GM18502 (cell line): Measurements from ENCODE around the gene ITPR1.

Experiments
- ATAC-seq: cut with Tn5 transposase; IDR thresholded peaks from one replicate; pipeline ENCODE4 v1.9.1; 2021; ENCODE audit warnings: mild to moderate bottlenecking; ENCODE audit not compliant: unreplicated experiment, poor library complexity

ITPR1 gene

DNA sequence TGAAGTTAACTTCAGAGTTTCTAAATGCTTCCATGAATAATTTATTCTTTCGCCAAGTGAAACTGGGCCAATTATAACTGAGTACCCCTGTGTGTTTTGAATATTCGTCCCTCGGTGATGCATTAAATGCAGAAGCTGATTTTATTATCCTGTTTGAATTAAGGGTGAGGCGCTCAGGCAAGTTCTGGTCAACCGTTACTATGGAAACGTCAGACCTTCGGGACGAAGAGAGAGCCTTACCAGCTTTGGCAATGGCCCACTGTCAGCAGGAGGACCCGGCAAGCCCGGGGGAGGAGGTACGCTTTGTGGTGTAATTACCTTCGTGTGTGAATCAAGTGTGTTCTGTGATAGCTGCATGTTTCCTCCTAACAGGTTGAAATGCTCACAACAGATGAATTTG, 239.8 kb downstream of the ITPR1 start:
- ATAC-seq = no peak

DNA sequence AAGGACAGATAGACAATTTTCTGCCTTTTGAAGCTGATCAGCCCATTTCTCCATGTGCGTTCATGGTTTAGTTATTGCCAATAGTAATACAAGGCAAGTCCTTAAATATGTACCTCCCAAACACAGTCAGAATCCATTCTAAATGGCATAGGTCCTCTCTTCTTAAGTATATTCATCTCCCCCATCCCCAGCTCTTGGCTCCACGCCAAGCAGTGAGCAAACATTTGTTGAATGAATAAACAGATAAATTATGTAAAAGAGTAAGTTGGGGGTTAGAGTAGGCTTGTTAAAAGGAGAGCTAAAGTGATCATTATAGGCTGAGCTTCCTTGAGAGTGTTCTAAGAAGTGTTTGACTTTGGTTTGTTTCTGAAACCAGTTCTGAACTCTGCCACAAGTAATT, 241.3 kb downstream of the ITPR1 start:
- ATAC-seq = no peak

DNA sequence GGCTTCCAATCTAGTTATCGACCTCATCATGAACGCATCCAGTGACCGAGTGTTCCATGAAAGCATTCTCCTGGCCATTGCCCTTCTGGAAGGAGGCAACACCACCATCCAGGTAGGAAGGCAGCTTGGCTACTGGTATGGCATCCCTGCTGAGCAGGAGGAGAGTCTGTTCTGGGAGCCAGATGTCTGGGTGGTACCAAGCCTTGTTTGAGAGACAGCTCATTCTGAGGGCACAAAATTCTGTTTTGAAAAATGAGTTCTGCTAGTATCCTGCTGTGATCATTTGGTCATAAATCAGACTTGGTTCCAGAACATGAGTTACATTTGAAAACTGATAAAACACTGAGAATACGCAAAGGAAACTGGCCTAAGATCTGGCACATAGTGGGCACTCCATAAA, 242.1 kb downstream of the ITPR1 start:
- no peak for ATAC-seq

DNA sequence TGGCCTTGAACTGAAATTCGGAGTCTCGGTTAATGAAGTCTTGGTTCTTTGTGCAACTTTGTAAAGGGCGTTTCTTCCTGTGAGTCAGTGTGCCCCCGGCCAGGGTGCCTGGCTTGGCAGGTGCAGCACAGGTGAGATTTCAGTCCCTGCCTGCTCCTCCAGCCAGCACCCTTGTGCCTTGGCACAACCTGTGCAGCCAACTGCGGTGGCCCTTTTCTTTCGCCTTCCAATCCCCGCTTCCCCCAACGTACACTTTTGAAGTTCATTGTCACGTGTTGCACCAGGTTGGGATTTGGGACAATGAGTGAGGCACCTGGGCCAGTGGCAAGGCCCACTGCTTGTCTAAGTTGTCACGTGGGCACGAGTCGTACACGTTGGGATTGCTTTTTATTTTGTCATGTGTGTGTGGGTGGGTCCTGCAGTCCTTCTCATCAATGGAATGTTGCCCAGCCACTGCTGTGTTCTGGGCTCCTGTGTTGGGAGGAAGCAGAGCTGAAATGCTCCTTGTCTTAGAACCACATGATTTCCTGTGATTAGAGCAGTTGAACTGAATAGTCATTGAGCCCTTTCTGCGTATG, 243.2 kb downstream of the ITPR1 start:
- no peak for ATAC-seq

DNA sequence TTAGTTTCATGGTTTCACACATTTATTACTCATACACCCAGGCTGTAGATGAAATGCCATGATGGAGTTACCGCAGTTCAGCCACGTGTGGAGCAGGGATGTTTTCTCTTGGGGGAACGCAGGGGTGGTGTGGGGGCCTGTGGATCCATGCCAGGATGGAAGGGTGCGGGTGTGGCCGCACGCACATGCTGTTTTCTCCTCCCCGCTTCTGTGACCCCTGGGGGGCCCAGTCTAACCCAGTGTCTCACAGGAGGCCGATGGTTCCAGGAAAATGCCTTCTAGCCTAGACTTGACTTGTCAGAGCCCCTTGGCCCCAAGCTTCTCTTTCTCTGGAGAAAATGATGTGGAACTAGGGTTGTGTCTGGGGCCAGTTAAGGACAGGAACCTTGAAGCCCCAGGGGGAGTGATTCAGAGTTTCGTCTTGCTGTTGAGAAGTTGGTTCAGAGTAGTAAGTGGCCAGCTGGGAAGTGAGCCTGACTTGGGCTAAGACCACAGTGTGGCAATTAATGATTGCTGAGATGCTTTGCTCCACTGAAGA, 245.7 kb downstream of the ITPR1 start:
- ATAC-seq = no peak

DNA sequence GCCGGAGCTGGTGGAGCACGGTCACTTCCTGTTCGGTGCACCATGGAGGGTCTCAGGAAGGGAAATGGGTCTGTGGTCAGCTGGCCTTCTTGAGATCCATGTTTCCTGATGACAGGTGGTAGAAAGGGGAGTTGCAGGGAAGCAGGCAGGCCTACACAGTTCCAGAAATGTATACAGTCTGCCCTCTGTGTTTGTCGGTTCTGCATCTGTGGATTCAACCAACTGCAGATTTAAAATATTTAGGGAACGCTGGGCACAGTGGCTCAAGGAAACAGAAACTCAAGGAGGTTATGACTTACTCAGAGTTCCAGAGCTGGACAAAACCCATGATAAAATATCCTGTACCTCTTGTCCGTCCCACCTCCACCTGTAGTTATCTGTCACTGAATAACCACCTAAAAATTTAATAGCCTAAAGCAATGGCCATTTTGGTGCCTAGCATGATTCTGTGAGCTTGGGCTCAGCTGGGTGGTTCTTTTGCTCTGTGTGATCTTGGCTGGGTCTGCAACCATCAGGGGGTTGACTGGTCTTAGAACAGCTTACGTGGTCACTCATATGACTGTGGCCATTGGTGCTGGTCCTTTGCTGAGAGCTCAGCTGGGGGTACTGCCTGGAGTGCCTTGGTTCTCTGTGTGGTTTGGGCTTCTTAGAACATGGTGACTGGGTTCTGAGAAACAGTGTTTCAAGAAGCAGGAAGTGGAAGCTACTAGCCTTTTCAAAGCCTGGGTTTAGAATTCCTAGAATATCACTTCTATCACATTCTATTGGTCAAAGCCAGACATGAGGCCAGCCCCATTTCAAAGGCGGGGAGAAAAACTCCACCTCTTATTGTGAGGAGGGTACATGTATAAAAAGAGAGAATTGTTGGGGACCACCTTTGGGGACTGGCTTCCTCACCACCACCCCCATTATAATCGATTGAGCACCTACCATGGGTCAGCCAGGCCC, 246.4 kb downstream of the ITPR1 start:
- no peak for ATAC-seq

DNA sequence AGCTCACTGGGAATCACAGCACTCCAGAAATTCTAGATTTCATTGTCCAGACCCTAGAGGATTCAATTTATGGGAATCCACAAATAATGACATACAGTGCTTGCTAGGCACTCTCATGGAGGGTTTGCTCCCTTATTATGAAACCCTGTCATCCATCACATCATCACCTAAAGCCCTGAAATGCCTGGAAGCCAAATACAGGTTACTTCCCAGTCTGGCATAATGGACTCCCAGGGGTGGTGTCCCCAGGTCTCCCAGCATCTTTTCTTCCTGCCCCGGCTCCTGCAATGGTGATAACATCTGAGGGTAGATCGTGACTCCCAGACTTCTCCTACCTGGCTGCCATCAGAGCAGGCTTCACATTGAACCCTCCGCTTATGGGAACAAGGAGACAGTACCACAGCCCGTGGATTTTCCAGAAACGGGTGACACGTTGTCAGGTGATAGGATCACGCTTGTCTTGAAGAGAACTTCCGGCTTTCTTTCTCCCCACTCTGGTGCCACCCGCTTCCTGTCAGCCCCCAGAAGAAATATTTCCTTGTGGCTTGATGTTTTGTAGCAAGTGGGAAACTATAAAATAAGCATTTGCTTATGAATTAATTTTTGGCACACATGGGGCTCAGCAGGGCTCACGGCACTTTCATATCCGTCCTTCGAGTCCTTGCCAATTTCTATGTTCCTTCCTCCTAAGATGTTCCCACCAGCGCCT, 247.4 kb downstream of the ITPR1 start:
- no peak for ATAC-seq

DNA sequence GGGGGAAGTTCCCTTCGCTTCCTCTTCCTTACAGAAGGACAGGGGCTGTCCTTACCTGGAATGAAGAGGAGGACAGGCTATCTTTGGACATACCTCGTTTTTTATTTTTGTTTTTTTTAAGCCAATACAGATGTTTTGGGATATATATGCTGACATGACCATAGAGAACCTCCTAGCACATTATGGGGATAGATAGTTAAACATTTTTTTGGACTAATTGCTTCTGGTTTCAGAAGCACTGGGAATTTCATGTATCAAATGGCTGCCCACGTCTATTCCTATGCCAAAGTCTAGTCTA, 247.9 kb downstream of the ITPR1 start:
- no peak for ATAC-seq

DNA sequence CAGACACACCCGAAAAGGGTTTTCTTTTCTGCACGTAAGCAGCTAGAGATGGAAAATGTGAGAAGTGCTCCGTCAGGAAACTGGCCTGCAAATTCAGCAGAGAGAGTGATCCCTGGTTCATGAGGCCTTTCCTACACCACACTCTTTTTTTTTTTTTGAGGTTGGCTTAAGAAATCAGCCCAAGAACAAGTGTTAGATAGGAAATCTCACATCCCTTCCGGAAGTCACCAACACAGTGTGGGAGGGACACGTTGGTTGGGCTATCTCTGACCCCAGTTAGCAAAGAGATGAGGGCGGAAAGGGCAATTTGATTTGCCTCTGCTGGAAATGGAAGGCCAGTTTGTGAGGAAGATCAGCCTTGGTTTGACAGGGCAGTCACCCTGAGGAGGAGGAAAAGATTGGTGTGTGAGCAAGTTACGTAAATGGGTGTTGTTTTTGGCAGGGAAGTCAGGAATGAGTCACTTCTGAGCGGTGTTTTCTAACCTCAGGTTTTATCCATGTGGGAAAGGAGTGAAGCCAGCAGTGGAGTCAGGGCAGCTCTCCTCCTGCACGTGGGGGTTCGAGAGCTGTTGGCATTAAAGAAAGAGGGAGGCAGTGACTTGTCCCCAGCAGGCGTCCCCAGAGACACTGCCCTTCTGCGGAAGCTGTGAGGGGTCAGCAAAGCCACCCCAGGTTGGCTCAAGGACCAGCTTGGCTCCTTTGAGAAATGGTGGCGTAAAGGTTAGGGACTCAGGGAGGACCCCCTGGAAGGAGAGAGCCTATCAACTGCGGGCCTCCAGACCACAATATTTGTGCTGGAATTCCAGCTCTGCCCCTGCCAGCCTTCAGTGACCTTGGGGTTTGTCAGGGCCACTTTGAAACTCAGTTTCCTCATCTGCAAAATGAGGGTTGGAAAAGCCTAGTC, 248.5 kb downstream of the ITPR1 start:
- ATAC-seq = no peak

DNA sequence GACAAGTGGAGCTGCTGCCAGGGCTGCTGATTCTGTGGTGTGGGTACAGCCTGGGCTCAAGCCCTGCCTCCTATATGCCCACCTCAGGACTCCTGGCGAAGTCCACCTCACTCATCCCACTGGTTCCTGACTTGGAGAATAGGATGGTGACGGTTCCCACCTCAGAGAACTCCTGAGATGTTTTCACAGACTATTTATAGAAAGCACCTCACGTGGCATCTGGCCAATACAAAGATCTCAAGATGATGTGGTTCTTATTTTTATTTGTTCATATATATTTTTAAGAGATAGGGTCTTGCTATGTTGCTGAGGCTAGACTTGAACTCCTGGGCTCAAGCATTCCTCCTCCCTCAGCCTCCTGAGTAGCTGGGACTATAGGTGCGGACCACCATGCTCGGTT, 249.2 kb downstream of the ITPR1 start:
- ATAC-seq = no peak

DNA sequence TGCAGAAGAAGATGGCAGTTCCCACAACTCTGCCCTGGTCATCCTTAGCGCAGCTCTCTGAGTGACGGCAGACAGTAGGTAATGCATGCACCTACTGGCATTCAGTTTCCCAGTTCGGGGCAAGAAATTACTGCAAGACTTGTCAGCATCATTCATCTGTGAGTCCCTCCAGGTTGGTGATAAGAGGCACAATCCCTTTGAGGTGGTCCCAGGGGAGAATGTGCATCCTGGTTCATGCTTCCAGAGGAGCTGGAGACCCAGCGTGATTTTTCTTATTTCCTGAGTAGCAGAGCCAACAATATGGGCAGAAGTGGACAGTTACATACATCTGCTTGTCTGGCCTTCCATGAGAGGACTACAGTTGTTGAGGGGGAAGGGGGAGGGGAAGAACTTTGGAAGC, 250.2 kb downstream of the ITPR1 start:
- ATAC-seq = no peak

DNA sequence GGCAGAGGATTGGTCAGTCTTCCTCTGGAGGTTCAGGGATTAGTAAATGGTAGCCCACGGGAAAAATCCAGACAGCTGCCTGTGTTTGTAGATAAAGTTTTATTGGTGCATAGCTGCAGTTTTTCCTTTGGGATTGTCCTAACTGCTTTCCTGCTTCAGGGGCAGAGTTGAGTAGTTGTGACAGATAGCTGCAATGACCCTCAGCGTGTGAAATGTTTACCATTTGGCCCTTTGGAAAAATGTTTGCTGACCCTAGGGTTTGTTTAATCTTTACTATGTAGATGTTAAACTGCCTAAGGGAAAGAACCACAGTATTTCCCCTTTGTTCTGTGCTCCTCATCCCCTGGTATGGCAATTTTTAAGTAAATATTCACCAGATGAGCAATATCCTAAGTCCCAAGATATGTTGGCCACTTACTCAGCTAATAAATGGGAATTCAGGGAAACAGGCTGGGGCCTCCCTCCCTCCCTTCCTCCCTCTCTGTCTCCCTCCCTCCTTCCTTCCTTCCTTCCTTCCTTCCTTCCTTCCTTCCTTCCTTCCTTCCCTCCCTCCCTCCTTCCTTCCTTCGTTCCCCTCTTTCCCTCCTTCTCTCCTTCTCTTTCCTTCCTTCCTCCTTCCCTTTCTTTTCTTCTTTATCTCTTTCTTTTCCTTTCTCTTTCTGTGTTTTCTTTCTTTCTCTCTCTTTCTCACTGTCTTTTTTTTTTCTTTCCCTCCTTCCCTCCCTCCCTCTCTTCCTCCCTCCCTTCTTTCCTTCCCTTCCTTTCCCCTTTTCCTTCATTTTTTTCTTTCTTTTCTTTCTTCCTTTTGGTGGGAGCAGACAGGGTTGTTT, 251.5 kb downstream of the ITPR1 start:
- no peak for ATAC-seq

DNA sequence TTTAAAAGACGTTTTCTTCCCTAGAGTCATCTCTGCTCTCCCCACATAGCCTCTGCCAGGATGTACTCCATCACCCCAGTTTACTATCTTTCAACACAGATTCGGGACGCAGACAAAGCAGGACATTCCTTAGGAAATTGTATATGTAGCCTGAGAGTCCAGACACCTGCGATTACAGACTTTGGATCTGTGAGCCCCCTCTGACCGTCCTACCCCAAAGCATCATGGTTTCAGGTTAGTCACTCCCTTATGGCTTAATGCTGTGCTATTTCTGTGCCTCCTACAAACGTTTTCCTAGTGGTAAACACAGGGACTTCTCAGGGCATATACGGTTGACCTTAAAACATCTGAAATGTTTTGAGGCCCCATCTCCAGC, 252.1 kb downstream of the ITPR1 start:
- no peak for ATAC-seq

DNA sequence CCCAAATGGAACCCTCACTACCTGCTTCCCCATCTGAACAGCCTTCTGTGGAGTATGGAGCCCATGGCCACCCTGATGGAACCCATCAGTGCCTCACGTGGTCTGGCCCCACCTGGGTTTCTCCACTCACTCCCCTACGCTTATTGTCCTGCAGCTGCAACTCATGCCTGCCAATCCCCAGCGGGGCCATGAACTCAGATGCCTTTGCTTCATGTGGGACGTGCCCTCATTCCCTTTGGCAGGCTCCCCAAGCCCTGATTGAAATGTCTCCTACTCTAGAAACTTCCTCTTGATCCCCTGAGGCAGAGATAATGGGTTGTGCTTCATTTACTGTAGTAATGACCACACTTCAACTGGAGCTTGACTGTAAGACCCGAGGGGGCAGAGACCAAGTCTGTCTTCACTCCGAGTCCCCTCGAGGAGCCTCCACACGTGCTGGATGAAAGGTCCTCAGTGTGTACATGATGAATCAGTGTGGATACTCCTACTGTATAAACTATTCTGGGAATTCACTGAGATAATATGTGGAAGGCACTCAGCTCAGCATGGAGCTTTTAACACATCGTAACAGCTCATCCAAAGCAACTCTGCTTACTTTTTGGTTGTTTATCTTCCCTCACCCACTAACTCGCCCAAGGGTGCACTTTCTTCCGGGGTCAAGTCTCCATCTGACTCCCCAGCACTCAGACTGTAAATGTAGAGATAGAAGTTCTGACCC, 253.3 kb downstream of the ITPR1 start:
- no peak for ATAC-seq

DNA sequence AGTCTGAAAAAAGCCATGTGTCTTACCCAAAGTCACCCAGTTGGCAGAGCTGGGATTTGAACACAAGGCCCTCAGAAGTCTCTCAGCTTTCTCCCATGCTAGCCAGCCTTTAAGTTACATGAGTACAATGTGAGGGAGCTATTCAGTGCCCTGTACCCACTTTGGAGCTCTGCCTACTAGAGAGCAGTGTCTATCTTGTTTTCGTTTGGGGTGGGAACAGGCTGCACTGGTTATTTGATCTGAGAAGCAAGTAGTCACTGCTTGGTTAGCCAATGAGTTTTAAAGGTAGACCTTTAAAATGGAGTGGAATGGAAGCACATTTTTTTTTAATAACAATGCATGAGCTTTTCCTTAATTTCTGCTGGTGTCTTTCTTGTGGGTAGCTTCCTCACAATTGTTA, 255.0 kb downstream of the ITPR1 start:
- no peak for ATAC-seq

DNA sequence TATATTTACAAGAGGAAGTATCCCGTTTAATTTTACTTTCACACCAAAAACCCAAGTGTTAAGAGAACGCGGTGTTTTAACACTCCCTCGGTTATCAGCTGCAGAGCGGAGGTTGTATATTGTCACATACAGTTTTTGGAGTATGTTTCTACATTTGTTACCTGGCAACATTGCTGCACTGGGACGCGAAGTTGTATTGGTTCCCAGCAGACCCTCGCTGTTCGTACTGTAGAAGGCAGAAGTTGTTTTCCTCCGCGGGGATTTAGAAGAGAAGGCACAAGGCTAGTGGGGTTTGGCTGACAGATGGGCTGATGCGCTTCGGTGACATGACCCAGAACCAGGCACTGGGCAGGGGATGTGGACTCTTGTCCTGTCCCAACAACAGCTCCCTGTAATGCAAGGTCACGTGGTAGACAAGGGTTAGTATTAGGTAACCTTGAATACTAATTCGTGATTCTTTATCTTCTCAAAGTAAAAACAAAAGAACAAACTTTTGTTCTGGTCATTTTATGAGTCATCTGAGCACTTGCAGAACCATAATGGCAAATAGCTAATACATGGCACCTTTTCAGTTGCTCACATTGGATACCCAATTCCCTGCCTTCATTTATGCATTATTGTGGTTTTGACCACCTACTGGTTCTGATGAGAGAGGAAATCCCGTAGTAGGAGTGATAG, 255.7 kb downstream of the ITPR1 start:
- peak; percentile 58 for ATAC-seq

DNA sequence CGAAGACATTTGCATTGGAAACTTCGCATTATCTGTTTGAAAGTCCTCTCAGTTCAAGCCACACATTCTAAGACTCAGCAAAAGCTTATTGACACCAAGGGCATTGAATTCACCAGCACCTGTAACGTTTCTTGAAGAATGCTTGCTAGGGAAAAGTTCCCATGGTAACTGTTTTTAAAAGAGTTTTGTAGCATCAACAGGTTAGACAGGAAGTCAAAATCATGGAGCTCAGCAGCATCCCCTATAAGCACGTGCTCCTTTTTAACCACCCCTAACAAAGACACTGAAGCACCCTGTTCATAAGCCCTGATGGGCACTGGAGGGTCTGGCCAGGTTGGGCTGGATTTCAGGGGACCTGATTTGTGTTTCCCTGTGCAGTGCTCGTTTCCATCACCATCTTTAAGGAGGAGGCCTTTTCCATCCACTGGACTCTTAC, 256.4 kb downstream of the ITPR1 start:
- peak; percentile 16 for ATAC-seq

DNA sequence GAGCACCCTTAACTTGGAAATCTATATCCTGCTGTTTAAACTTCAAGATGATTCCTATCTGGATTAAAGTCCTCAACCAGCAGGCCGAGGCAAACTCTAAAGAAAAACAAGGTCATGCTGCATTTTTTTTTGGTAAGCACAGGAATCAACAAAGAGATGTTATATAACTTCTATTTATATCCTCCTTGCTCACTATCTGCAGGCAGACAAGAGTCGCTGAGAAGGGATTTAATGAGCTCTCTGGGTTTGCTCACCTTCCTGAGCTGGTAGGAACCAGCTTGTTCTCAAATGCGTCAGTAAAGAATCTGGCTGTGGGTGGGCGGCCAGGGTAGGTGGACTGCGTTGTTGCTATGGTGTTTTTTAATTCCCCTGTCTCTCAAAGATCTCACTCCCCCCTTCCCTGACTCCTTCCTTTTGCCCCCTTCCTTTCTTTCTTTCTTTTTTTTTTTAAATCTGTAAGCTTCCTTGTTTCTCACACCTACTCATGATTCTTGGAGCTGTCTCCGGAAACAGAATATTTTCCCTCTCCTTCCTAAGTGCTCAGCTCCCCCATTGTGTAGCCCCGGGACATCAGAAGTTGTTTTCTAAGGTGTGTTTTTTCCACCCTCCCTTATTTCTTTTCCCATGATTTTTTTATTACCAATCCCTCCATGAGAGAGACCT, 257.3 kb downstream of the ITPR1 start:
- no peak for ATAC-seq
